KBM-7 (cell line): ENCODE results near the gene POLR2C.
"Not testable (repeated sequence)": the region's sequence is repeated elsewhere in the genome, so short reads cannot be mapped to it uniquely, and the experiment has no call there.

ENCODE experiments used
- DNase-seq: peaks from one replicate; pipeline ENCODE4 v3.0.0-alpha.2; 2015
- in situ Hi-C: fragments of 300-500 bp; cut with MboI; formaldehyde crosslinking; loops from 2 replicates; pipeline ENCODE4 v1.14.3; 2020; ENCODE audit warnings: low sequenced_read_pairs, low pct_unique_long_range_greater_than_20kb, mixed read lengths

POLR2C gene

DNA sequence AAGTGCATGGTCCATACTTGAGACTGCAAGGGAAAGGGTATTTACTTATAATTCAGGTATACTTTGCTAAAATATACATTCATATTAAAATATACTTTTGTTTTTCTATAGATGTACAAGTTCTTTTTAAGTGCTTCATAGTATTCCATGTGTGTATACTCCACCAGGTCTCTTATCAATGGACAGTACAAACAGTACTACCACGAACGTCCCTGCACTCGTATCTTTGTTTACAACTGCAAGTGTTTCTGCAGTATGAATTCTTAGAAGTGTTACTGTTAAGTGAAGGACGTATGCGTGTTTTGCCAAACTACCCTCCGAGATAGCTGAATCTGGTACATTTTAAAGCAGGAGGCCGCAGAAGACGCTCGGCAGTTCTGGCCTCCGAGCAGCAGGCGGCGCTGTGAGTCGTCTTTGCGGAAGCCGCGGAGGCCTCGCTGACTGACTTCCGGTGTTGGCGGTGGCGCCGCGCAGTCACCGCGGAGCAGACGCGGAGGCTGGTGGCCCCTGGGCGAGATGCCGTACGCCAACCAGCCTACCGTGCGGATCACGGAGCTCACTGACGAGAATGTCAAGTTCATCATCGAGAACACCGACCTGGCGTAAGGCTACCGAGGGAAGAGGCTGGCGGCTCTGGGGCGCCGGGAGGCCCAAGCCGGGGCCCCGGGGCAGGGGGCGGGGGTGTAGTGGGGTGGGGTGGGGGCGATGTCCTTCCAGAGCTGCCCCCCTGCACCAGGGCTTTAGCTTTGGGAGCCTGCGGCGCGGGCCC lies at the start of gene POLR2C:
POLR2C (plus strand) TSS at position 471 of the 769 bp plus-strand sequence; CDS start at position 517, 46 bp downstream.
- DNase-seq: peak; percentile 92
- in situ Hi-C loops: no loop called here

DNA sequence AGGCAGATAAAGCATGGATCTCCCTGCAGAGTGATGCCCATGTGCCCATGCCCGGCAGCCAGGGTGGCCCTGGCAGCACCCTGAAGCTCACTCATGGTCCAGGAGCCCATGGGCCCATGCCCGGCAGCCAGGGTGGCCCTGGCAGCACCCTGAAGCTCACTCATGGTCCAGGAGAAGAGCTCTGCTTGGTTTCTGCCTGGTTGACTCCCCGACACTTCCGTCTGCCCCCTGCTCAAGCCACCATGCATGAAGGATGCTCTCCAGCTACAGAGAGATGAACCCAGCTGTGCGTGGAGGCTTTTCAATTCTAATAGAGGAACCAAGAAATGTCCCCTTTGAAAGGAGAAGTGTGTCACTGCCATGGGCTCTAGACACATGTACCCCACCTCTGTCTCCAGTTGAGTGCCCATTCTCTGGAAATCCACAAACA lies 49.2 kb upstream of the POLR2C start:
- in situ Hi-C loops: loop anchor here (10.0 kb wide), 1 partner anchor 109 kb away; no protein-coding TSS in a partner anchor
- DNase-seq: no peak

DNA sequence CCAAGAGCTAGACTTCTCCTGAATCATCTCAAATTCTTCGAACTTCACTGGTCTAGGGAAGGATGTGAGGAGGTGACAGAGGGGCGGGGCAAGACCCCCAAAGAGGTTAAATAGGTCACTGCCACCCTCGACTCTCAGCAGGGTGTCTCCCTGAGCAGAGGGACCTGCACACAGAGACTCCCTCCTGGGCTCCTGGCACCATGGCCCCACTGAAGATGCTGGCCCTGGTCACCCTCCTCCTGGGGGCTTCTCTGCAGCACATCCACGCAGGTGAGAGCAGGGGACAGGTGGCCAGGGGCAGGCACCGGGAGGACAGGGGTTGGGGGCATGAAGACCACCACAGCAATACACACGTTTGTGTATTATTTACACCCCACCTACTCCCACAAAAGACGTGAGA lies 48.7 kb upstream of the POLR2C start:
- in situ Hi-C loops: loop anchor here (10.0 kb wide), 1 partner anchor 109 kb away; no protein-coding TSS in a partner anchor
- no peak for DNase-seq

DNA sequence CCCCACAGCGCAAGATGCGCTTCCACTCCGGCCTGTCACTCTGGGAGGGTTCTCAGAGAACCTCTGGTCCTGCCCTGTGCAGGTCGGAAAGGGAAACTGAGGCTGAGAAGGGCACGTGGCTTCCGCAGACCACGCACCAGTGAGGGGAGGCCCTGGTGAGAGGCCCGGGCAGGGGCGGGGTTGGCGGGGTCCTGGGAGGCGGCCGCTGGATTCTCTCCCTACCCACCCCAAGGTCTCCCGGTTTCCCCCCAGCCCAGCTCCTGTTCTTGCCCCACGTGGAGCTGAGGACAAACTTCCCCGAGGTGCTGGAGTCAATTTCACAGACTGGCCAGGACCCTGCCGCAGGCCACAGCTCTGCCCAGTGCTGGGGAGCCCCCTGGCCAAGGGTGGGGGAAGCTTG lies 46.4 kb upstream of the POLR2C start:
- DNase-seq: no peak
- in situ Hi-C loops: loop anchor here (10.0 kb wide), 1 partner anchor 111 kb away; no protein-coding TSS in a partner anchor

DNA sequence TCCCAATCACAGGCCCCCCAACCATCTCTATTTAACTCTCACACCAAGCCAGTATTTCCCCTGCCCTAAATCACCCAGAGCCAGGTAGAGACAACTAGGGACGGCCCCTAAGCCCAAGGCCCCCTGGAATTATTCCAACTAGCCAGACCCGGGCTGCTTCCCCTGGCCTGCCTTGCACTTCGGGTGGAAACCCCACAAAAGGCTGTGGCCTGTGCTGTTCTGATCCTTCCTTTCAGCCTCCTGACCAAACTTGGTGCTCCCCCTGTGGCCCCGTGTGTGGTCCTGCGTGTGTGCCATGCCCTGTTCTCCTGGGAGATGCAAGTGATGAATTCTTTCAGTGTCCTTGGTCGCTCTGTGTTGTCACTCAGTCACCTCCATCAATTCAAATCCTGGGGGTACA lies 43.0 kb upstream of the POLR2C start:
- in situ Hi-C loops: loop anchor here (10.0 kb wide), 1 partner anchor 115 kb away; no protein-coding TSS in a partner anchor
- DNase-seq: no peak

DNA sequence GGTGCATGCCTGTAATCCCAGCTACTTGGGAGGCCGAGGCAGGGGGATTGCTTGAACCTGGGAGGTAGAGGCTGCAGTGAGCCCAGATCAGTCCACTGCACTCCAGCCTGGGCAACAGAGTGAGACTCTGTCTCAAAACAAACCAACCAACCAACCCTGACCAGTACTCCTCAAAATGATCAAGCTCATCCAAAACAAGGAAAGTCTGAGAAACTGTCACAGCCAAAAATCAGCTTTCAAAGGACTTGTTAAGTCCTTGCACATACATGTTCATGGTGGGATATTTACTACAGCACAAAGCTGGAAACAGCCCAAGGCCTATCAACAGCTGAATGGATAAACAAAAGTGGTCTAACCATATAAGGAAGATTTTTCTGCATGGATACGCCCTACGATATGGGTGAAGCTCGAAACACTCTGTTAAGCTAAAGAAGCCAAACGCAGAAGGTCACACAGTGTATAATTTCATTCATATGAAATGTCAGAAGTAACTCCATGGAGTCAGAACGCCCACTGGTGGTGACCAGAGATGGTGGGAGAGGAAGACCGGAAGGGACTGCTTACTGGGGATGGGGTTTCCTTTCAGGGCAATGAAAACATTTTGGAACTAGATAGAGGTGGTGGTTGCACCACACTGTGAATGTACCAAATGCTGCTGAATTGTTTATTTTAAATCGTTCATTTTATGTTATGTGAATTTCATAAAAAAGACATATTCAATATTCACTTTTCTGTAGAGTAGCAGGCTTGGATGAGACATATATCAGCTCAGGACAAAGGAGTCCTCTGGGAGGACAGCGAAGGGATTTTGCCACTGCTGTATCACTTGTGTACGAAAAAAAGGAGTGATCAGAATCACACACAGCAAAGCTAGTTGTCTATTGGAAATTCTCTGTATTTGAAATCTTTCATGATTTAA lies 40.2 kb upstream of the POLR2C start:
- in situ Hi-C loops: no loop called here

DNA sequence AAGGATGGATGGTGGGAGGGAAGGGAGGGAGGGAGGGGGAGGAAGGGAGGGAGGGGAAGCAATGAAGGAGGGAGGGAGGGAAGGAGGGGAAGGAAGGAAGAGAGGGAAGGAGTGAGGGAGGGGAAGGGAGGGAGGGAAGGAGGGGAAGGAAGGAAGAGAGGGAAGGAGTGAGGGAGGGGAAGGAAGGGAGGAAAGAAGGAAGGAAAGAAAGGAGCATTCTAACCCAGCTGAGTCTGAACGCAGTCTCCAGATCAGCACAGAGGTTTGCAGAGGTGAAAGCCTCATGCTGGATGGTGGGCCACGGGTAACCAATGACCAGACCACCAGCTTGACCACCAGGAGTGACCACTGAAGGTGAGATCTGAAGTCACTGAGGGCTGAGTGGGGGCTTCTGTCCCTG lies 39.3 kb upstream of the POLR2C start:
- no peak for DNase-seq
- in situ Hi-C loops: no loop called here

More for the DNA sequence above, 40.2 kb upstream of the POLR2C start:
- DNase-seq: peak; percentile 57

DNA sequence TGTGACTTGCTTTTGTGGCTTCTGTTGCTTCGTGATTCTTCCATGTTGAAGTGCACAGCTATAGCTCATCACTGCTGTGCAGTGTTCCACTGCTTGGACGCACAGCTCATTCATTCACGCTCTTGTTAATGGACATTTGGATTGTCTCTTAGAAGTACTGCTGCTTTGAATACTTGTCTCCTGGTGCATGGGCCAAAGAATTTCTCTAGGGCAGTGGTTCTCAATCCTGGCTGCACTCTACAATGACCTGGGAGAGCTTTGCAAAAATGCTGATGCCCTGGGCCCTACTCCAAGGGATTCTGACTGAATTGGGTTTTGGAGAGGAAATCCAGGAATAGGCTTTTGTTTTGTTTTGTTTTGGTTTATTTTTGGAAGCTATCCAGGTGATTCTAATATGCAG lies 37.9 kb upstream of the POLR2C start:
- DNase-seq: no peak
- in situ Hi-C loops: no loop called here

DNA sequence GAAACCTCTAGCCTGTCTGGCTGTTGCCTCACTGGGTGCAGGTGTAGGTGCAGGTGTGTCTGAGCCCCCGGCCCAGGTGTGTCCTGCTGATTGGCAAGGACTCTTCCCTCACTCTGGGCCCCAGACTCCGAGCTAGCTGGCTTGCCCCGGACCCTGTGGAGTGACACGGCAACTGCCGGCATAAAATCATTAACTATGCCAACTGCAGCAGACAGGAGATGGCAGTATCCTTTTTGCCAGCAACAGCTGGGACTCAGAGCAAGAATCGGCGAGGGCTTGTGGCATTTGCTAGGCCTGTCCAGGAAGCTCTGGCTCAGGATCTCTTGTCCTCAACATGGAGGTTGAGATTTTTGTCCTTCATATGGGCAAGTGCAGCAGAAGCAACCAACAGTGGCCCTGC lies 36.1 kb upstream of the POLR2C start:
- in situ Hi-C loops: no loop called here
- no peak for DNase-seq

DNA sequence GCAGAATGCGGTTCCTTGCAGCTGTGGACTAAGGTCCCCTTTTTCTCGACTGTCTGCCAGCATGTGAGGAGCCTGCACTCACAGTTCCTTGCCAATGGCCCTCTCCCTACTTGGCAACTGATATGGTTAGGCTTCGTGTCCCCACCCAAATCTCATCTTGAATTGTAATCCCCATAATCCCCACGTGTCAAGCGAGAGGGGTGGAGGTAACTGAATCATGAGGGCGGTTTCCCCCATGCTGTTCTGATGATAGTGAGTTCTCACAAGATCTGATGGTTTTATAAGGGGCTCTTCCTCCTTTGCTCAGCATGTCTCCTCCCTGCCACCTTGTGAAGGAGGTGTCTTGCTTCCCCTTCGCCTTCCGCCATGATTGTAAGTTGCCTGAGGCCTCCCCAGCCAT lies 35.2 kb upstream of the POLR2C start:
- no peak for DNase-seq
- in situ Hi-C loops: no loop called here

DNA sequence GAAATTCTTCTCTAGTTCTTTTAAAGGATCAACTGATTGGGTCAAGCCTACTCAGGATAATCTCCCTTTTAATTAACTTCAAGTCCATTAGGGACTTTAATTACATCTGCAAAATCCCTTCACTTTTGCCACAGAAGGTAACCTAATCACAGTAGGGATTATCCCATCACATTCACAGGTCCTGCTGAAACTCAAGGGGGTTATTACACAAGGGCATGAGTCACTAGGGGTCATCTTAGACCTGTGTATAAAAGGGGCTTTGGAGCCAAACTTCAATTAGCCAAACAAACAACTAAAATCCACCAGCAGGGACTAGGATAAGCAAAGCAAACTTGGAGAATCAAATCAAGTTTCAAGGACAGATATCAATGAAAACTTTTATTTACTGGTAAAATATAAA lies 34.7 kb upstream of the POLR2C start:
- in situ Hi-C loops: no loop called here
- DNase-seq: no peak

DNA sequence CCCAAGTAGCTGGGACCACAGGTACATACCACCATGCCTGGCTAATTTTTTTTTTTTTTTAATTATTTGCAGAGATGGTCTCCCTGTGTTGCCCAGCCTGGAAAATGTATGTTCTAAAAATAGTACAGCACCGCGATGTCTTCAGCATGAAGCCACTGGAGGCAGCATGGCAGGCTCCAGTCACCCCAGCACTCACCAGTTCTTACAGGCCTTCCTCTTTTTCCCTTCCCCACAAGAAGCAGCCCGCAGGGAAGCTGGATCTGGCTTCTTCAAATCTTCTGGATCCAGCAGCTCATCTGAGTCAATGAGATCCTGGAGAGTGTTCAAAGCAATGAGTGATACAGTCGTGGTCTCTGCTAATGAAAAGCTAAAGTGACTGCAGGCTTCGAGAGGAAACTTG lies 31.5 kb upstream of the POLR2C start:
- DNase-seq: peak; percentile 52
- in situ Hi-C loops: no loop called here

DNA sequence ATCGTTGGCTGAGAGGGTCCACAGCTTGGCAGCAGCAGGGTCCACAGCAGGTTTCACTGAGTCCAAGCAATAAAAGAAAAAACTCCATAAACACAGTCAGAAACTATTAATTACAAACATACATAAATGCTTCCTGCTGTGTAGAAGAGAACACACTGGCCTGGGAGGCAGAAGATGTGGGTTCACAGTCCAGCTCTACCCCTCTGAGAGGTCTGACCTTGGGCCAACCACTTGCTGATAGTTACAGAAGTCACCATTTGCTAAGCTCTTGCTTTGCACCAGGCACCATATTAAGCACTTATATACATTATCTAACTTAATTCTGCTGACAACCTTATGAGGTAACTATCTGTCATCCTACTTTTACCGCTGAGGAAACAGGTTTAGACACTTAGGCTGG lies 30.0 kb upstream of the POLR2C start:
- DNase-seq: no peak
- in situ Hi-C loops: no loop called here

DNA sequence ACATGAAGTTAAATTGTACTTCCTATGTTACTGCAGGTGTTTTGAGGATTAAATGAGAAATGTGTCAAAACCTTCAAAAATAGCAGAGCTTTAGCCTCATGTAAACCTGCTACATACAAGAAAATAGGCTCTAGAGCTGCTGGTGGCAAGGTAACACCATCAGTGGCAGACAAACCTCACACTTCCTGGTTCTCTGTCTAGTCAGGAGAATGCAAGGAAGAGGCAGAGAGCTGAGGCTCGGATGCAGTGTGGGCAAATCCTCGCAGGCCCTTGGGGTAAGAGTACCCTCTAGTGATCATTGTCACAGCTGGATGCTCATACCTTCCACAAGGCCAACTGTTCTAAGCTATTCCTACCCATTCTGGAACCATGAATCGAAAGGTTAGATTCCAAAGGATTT lies 29.5 kb upstream of the POLR2C start:
- in situ Hi-C loops: no loop called here
- no peak for DNase-seq

DNA sequence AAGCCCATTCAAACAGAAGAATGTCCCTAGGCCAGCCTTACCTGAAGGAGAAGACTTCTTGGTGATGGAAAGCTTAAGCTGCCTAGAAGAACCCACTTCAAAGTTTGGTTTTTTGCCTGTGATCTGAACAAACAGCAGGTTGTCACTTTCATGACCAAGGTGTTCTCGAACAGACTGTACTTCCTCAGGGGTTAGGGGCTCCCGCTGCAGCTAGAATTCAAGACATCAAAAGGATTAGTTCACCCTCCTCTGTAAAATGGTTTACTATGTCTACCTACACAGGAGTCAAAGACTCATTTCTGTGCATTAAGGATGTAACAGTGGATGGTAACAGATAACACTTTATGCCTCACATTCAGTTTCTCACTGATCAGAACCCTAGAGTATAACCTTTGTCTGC lies 28.5 kb upstream of the POLR2C start:
- no peak for DNase-seq
- in situ Hi-C loops: no loop called here

DNA sequence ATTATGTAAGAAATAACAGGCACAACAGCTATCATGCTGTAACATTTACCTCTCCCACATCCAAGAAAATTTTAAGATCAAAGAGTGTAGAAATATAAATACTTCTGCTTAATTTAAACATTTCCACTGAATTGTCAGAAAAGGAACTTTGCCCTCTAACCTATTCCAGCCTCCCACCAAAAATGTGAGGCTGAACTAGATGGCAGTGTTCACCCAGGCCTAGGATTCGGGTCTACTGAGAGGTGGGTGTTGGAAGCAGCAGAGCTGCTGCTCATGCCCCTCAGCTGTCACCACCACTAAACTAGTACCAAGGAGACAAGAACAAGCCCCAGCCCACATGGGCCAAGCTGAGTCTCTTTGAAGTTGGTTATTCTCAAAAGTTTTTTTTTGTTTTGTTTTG lies 26.6 kb upstream of the POLR2C start:
- in situ Hi-C loops: no loop called here
- DNase-seq: no peak

DNA sequence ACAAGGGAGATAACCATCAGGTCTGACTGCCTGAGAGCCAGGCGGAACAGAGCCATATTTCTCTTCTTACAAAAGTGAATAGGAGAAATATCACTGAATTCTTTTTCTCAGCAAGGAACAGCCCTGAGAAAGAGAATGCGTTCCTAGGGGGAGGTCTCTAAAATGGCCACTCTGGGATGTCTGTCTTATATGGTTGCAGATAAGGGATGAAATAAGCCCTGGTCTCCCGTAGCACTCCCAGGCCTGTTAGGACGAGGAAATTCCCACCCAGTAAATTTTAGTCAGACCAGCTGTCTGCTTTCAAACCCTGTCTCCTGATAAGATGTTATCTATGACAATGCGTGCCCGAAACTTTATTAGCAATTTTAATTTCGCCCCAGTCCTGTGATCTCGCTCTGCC lies 22.5 kb upstream of the POLR2C start:
- DNase-seq: not testable (repeated sequence)

DNA sequence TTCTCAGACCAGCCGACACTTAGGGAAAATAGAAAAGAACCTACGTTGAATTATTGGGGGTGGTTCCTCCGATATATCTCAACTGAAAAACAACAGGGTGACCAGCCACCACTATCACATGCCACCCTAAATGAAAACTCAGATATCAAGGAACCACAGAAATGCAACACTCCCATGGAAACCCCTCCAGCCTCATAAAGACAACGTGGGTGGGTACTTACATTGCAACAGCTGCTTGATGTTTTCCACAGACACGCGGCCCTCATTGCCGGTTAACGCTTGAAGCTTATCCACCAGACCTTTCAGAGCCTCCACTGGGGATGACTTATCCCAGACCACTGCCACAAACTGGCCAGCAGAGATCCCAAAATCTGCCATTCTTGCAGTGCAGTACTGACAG lies 21.9 kb upstream of the POLR2C start:
- DNase-seq, in situ Hi-C loops: not testable (repeated sequence)

More for the DNA sequence above, 22.5 kb upstream of the POLR2C start:
- in situ Hi-C loops: not testable (repeated sequence)

DNA sequence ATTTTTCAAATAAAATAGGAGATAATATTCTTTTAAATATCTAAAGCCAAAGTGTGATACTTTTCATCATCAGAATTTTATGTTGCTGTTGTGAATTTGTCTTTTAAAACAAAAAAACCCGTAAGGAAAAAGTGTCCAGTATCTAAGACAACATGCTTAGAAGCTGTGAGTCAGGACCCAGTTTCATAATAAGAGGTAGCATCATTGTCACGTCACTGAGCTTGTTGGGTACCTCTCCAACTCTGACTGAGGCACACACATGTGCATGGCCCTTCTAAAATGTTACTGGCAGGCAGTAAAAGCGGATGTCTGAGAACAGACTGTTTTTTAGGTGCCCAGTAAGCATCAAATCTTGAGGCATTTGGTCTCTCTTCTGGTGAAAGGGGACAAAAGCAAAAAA lies 17.8 kb upstream of the POLR2C start:
- no peak for DNase-seq
- in situ Hi-C loops: no loop called here

DNA sequence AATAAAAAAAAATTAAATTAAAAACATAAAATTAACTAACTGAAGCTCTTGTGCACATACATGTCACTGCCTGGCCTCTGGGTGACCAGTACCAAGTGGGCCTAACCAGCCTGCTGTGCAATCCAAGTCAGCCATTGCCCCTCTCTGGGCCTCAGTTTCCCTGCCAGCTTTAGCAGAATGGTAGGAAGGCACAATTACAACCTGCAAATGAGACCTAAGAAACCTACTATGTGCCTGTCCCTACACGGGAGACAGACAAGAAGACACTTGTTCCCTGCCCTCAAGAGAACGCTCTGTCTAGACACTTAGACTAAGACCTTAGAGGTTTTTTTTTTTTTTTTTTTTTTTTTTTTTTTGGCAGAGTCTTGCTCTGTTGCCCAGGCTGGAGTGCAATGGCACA lies 17.0 kb upstream of the POLR2C start:
- in situ Hi-C loops: no loop called here
- no peak for DNase-seq
